Coronary artery (tissue), 2 donors: ENCODE data around the gene DMC1.

Experiments used
- DNase-seq: peaks from one replicate; pipeline ENCODE4 v3.0.0-alpha.2; 2017; ENCODE audit warnings: low spot score
- H3K27ac ChIP-seq, 2 donors: fragments of 200-600 bp; sonication (generic); one replicate each; pipeline ENCODE4 v1.5.1; 2016 to 2019
- H3K4me3 ChIP-seq: fragments of 200-600 bp; sonication (generic); 2 replicates; pipeline ENCODE4 v1.5.1; 2016; ENCODE audit warnings: mild to moderate bottlenecking, moderate library complexity
- TF ChIP-seq, protein P1 (sequence below): fragments of 200-600 bp; sonication (generic); IDR thresholded peaks from one replicate; pipeline ENCODE4 v1.5.1; 2019; ENCODE audit warnings: antibody characterized with exemption

Gene DMC1

DNA sequence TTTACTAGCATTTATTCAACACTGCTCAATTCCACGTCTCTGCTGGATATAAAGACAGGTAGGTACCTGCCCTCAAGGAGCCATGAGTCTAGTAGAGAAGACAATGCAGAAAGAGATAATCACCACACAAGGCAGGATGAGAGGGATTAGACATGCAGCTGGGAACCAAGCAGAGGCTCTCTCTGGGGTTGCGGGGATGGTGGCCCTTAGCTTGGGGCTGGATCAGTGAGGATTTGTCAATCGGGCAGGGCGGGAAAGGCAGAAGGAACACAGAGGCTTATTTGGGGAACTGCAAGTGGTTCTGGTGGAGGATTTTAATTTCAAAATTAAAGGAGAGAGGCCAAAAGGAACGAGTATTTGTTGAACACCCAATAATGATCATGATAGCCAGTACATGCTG, 8.5 kb upstream of the DMC1 start:
- Histone ChIP-seq H3K27ac (no peak overlapping the region), H3K4me3 (no peak overlapping the region)
- TF ChIP-seq, protein P1, sequence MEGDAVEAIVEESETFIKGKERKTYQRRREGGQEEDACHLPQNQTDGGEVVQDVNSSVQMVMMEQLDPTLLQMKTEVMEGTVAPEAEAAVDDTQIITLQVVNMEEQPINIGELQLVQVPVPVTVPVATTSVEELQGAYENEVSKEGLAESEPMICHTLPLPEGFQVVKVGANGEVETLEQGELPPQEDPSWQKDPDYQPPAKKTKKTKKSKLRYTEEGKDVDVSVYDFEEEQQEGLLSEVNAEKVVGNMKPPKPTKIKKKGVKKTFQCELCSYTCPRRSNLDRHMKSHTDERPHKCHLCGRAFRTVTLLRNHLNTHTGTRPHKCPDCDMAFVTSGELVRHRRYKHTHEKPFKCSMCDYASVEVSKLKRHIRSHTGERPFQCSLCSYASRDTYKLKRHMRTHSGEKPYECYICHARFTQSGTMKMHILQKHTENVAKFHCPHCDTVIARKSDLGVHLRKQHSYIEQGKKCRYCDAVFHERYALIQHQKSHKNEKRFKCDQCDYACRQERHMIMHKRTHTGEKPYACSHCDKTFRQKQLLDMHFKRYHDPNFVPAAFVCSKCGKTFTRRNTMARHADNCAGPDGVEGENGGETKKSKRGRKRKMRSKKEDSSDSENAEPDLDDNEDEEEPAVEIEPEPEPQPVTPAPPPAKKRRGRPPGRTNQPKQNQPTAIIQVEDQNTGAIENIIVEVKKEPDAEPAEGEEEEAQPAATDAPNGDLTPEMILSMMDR = no peak
- DNase-seq = no peak

DNA sequence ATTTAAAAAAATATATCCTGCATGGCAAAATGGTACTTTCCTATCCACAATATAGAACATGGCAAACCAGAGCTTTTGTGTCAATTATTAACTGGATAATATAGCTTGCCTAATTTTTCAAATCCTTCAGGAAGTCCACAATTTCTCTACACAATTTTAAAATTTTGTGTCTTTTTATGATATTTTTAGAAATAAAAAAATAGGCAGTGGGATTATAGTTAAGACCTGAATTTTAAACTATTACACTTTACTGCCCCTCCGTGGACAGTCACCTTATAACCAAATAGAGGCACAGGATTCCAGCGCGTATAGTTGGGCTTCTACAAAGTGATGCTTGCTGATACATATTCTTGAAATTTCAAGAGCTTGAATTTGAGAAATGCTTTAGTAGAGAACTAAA, 2.1 kb upstream of the DMC1 start:
- H3K4me3 ChIP-seq = no peak overlapping the region
- TF ChIP-seq, protein P1 = peak; percentile 31
- no peak overlapping the region for H3K27ac ChIP-seq
- DNase-seq = no peak

- Histone ChIP-seq H3K4me3 (peak overlapping the region; percentile 78), H3K27ac (peak overlapping the region; percentile 86 to 95)
- DNase-seq = peak; percentile 85
- TF ChIP-seq, protein P1 = no peak
Measured at GRCh38 chr22:38570779-38571364, 889 bp upstream of the DMC1 start.

- peak overlapping the region; percentile 78 for H3K4me3 ChIP-seq
- no peak for DNase-seq
- TF ChIP-seq, protein P1 = no peak
- H3K27ac ChIP-seq = peak overlapping the region; percentile 86 to 95
Measured at GRCh38 chr22:38569181-38569971, 607 bp downstream of the DMC1 start.

- no peak for DNase-seq
- peak overlapping the region in 1 of 2 donors; percentile 33 for H3K27ac ChIP-seq
- H3K4me3 ChIP-seq = no peak overlapping the region
- TF ChIP-seq, protein P1 = no peak
Measured at GRCh38 chr22:38567531-38568285, 2.3 kb downstream of the DMC1 start.

DNA sequence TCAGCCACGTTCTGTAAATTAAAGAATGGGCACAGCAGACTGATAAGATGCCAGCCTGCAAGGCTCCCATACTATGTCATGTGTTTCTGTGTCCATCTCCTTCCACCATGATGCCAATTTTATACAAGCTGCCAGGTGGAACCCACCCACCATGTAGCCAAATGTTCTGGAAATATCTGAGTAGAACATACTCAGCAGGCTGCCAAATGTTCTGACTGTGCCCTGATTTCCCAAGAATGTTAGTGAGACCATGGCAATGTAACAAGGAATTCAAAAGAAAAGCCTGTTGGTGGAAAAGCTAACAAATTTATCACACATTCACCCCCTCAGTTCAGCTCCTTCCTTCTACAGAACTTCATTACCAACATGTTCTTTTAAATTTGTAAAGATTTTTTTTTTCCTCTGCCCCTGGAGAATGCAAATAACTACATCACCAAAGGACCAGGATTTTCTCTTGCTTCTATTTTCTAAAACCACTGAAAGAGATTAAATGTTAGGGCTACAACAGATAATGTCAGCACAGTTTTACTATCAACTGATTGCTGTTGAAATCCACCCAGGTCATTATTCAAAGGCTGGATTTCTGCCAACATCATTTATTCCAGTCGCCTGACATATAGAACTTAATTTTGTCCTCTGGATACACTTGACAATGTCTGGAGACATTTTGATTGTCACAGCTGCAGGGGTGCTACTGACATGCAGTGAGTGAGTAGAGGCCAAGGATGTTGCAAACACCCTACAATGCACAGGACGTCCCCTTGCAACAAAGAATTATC, 3.1 kb downstream of the DMC1 start:
- Histone ChIP-seq H3K4me3 (no peak overlapping the region), H3K27ac (peak overlapping the region; percentile 23 to 33)
- DNase-seq = no peak
- TF ChIP-seq, protein P1 = no peak
